ENCODE data around the gene ACTMAP.

Gene ACTMAP

DNA sequence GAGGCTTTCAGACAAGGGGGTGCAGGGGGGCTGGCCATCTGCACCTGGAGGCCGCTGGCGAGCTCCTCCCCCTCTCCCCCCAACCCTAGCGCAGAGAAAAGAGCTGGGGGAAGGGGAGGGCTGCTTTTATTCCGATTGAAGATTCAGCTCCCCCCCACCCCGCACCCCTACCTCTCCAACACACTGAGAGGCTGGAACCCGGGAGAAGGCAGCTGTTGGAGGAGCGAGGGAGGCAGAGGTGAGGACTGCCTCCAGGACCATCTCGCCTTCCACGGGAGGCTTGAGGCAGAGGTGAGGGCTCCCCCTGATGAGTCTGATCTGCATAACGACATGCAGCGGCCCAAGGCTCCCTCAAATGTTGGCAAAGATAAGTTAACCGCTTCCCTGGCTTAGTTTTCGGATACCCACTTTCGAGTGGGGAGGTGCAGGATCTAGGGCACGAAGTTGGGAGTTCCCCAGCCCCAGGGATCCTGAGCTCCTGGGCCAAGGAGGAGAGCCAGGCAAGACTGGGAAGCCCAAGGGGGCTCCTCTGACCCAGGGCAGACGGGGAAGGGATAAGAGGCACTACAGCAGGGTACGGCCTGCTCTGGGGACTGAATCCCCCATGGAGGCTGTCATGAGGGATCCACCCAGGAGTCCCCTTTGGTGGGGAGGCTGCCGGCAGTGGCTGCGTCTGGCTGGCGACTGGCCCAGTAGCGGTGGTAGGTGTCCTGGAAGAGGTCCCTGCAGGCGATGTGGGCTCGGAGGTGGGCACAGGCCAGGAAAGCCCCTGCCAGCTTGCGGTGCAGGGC lies 58.7 kb downstream of the ACTMAP start:
- no peaks in the 10 kb centered on the region for H3K79me2 ChIP-seq (ENCODE audit: insufficient read depth, low read length)
- TF ChIP-seq EZH2phosphoT487 (IDR thresholded peaks at IDR 0.05; ENCODE audit: borderline replicate concordance) = no peak
- TF ChIP-seq, protein P1, sequence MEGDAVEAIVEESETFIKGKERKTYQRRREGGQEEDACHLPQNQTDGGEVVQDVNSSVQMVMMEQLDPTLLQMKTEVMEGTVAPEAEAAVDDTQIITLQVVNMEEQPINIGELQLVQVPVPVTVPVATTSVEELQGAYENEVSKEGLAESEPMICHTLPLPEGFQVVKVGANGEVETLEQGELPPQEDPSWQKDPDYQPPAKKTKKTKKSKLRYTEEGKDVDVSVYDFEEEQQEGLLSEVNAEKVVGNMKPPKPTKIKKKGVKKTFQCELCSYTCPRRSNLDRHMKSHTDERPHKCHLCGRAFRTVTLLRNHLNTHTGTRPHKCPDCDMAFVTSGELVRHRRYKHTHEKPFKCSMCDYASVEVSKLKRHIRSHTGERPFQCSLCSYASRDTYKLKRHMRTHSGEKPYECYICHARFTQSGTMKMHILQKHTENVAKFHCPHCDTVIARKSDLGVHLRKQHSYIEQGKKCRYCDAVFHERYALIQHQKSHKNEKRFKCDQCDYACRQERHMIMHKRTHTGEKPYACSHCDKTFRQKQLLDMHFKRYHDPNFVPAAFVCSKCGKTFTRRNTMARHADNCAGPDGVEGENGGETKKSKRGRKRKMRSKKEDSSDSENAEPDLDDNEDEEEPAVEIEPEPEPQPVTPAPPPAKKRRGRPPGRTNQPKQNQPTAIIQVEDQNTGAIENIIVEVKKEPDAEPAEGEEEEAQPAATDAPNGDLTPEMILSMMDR (conservative IDR thresholded peaks at IDR 0.05; ENCODE audit: low read length) = no peak
- no peaks in the 10 kb centered on the region for H3K27me3 ChIP-seq (ENCODE audit: insufficient read depth, low read length, poor library complexity, severe bottlenecking)
- H3K4me2 ChIP-seq (ENCODE audit: low read depth, low read length, poor library complexity, severe bottlenecking) = peak overlapping the region; percentile 97
- no peaks in the 10 kb centered on the region for H3K9me3 ChIP-seq (ENCODE audit: insufficient read depth, low read depth, low read length)
- peaks cover 19% of the 10 kb centered on the region for H3K4me1 ChIP-seq (ENCODE audit: insufficient read depth, low read length, poor library complexity, severe bottlenecking)
- peak overlapping the region; percentile 84 for H3K4me3 ChIP-seq (ENCODE audit: low read length, poor library complexity, severe bottlenecking)
- no peak overlapping the region for H2AFZ ChIP-seq (ENCODE audit: low read length)
- no peaks in the 10 kb centered on the region for H3K36me3 ChIP-seq (ENCODE audit: insufficient read depth, low read length)
- H3K9ac ChIP-seq (ENCODE audit: low read depth, low read length, poor library complexity, severe bottlenecking) = peak overlapping the region; percentile 69
- H4K20me1 ChIP-seq (ENCODE audit: insufficient read depth, low read length, poor library complexity, severe bottlenecking) = no peaks in the 10 kb centered on the region
- H3K9me2 ChIP-seq (replicated peaks; ENCODE audit: low read depth, low read length) = no peaks in the 10 kb centered on the region
- H3F3A ChIP-seq (ENCODE audit: low read depth) = no peaks in the 10 kb centered on the region

Measured in Loucy (cell line).